Endothelial cell of umbilical vein (primary cell): ENCODE results near the gene S100A16. TPM values are rescaled to one million over a fixed set of nuclear protein-coding genes. Genes with fewer than 3 reads are reported as not detected.

Source experiments
- BruUV-seq: library from RNA; stranded (reverse); fragments of 400-500 nt; replicated peaks from 2 replicates; lab custom pipeline; 2021; lab: Mats Ljungman, UMichigan
- CTCF ChIA-PET: fragments of 300-600, 350-600 bp; sonication (Branson Sonifier 250); formaldehyde crosslinking; loops from one replicate; lab custom pipeline; 2021; ENCODE audit warnings: antibody characterized with exemption, inconsistent platforms; lab: Charles Lee
- POLR2A ChIA-PET: fragments of 300-600, 350-600 bp; sonication (Branson Sonifier 250); formaldehyde crosslinking; loops from one replicate; lab custom pipeline; 2021; ENCODE audit warnings: antibody characterized with exemption, inconsistent platforms; lab: Charles Lee
- DNase-seq: peaks from one replicate; pipeline ENCODE4 v3.0.0-alpha.2; 2011; ENCODE audit warnings: low read depth, low spot score
- FAIRE-seq: peaks from 2 replicates; lab custom pipeline; 2011; peaks lifted over from hg19 to GRCh38; lab: Jason Lieb, UNC
- H2AFZ ChIP-seq: 2 replicates; pipeline ENCODE4 v1.6.0; 2012; ENCODE audit warnings: low read depth, low read length, control low read depth, inconsistent platforms
- H3K27ac ChIP-seq: 2 replicates; pipeline ENCODE4 v1.5.1; 2011; ENCODE audit warnings: low read depth, mild to moderate bottlenecking, control low read depth, low read length, moderate library complexity; ENCODE audit not compliant: insufficient read depth
- H3K27me3 ChIP-seq, 2 experiments: 2 replicates each; pipeline versions ENCODE4 v1.6.0 to v1.6.1; 2011; ENCODE audit warnings: low read length in 2 of 2, mixed read lengths in 1 of 2; ENCODE audit not compliant: control insufficient read depth in 2 of 2, insufficient read depth in 2 of 2
- H3K36me3 ChIP-seq, 2 experiments: 2 replicates in 1 of 2; 3 replicates in 1 of 2; pipeline ENCODE4 v1.5.1; 2011; ENCODE audit warnings: low read length in 2 of 2, mild to moderate bottlenecking in 1 of 2, moderate library complexity in 1 of 2; ENCODE audit not compliant: control insufficient read depth in 2 of 2, insufficient read depth in 2 of 2; ENCODE audit errors: extremely low read depth in 1 of 2
- H3K4me1 ChIP-seq: 3 replicates; pipeline ENCODE4 v1.5.1; 2011; ENCODE audit warnings: mild to moderate bottlenecking, low read length; ENCODE audit not compliant: control insufficient read depth, insufficient read depth; ENCODE audit errors: extremely low read depth
- H3K4me2 ChIP-seq: 2 replicates; pipeline ENCODE4 v1.6.1; 2011; ENCODE audit warnings: low read length, control low read depth, mixed read lengths; ENCODE audit not compliant: insufficient read depth
- H3K4me3 ChIP-seq, 3 experiments: fragments of 200-600 bp in 1 of 3; sonication (generic), shearing (Covaris generic) in 1 of 3; replicated peaks in 1 of 3; 2 replicates each; pipeline ENCODE4 v1.5.1; 2011 to 2016; ENCODE audit warnings: control low read depth in 3 of 3, low read length in 3 of 3, mild to moderate bottlenecking in 2 of 3, inconsistent platforms in 1 of 3, low read depth in 1 of 3, moderate library complexity in 1 of 3; ENCODE audit not compliant: insufficient read depth in 1 of 3
- H3K79me2 ChIP-seq: 2 replicates; pipeline ENCODE4 v1.6.0; 2012; ENCODE audit warnings: low read length, inconsistent platforms; ENCODE audit not compliant: control insufficient read depth, insufficient read depth
- H3K9ac ChIP-seq: replicated peaks from 2 replicates; pipeline ENCODE3; 2011; ENCODE audit warnings: low read length, control low read depth; ENCODE audit not compliant: insufficient read depth; ENCODE audit errors: extremely low read depth
- H3K9me1 ChIP-seq: replicated peaks from 3 replicates; pipeline ENCODE4 v1.6.0; 2011; ENCODE audit warnings: mild to moderate bottlenecking, low read length; ENCODE audit not compliant: control insufficient read depth, insufficient read depth; ENCODE audit errors: extremely low read depth
- H3K9me3 ChIP-seq: replicated peaks from 2 replicates; pipeline ENCODE4 v1.5.1; 2012; ENCODE audit warnings: low read length, inconsistent platforms; ENCODE audit not compliant: control insufficient read depth, insufficient read depth
- H4K20me1 ChIP-seq: replicated peaks from 2 replicates; pipeline ENCODE3; 2011; ENCODE audit warnings: mild to moderate bottlenecking, low read length; ENCODE audit not compliant: control insufficient read depth, insufficient read depth; ENCODE audit errors: extremely low read depth
- CTCF ChIP-seq, 2 donors: IDR thresholded peaks; 1 replicate in 1 of 2; 2 replicates in 1 of 2; pipeline ENCODE4 v1.5.1; 2011; ENCODE audit warnings: low read length in 2 of 2, mild to moderate bottlenecking in 2 of 2, moderate library complexity in 2 of 2, control low read depth in 1 of 2, inconsistent platforms in 1 of 2, low read depth in 1 of 2; ENCODE audit not compliant: insufficient read depth in 1 of 2; ENCODE audit errors: extremely low read depth in 1 of 2
- EZH2 ChIP-seq: IDR thresholded peaks from 2 replicates; pipeline ENCODE4 v1.6.1; 2012; ENCODE audit warnings: borderline replicate concordance, low read depth, mild to moderate bottlenecking, moderate library complexity, low read length, inconsistent platforms; ENCODE audit not compliant: severe bottlenecking
- FOS ChIP-seq: IDR thresholded peaks from 2 replicates; pipeline ENCODE4 v1.6.1; 2011; ENCODE audit warnings: mild to moderate bottlenecking, low read length, moderate library complexity, borderline replicate concordance; ENCODE audit not compliant: insufficient read depth
- GATA2 ChIP-seq: IDR thresholded peaks from 2 replicates; pipeline ENCODE4 v1.7.0; 2011; ENCODE audit warnings: low read depth, mild to moderate bottlenecking, moderate library complexity, mixed read lengths, low read length; ENCODE audit not compliant: insufficient read length, insufficient read depth
- JUN ChIP-seq: IDR thresholded peaks from 2 replicates; pipeline ENCODE4 v1.6.1; 2011; ENCODE audit warnings: borderline replicate concordance, low read depth; ENCODE audit not compliant: insufficient read length, insufficient read depth
- MAX ChIP-seq: IDR thresholded peaks from 2 replicates; pipeline ENCODE4 v1.6.1; 2011; ENCODE audit not compliant: insufficient read depth, insufficient read length
- MYC ChIP-seq: IDR thresholded peaks from one replicate; pipeline ENCODE4 v1.6.1; 2011; ENCODE audit warnings: mild to moderate bottlenecking, low read depth, low read length
- POLR2A ChIP-seq: IDR thresholded peaks from 2 replicates; pipeline ENCODE4 v1.6.1; 2012; ENCODE audit warnings: low read depth, mild to moderate bottlenecking, control low read depth, low read length
- POLR2AphosphoS5 ChIP-seq: IDR thresholded peaks from 2 replicates; pipeline ENCODE4 v1.6.1; 2012; ENCODE audit warnings: low read depth, mild to moderate bottlenecking, control low read depth, low read length, moderate library complexity; ENCODE audit not compliant: insufficient read depth
- dilution Hi-C: fragments of 300-500 bp; cut with MboI; formaldehyde crosslinking; loops from one replicate; pipeline ENCODE4 v1.15.0; 2019; ENCODE audit warnings: low sequenced_read_pairs; ENCODE audit not compliant: extremely low pct_ligation_motif_present
- intact Hi-C: fragments of 100-400 bp; cut with micrococcal nuclease; formaldehyde crosslinking; loops from one replicate; pipeline ENCODE4 v1.10.0; 2022
- polyA plus RNA-seq, 4 experiments: library from polyadenylated mRNA; depleted of rRNA in 3 of 4; stranded (reverse) in 3 of 4; unstranded in 1 of 4; fragments of >200 nt; gene quantifications; 2 replicates each; pipeline versions ENCODE4 v1.2.1 to v1.2.3, GENCODE V29; 2011 to 2012; ENCODE audit warnings: missing spikeins in 1 of 4
- total RNA-seq: library from RNA; stranded (reverse); gene quantifications from 2 replicates; pipeline ENCODE4 v1.2.3, GENCODE V29; 2021

S100A16 gene
- total and polyA plus RNA-seq, 2 donors (not counting 3 experiments of a cell fraction or from before 2014, with no cell fraction given) = 701 to 1,770 TPM

DNA sequence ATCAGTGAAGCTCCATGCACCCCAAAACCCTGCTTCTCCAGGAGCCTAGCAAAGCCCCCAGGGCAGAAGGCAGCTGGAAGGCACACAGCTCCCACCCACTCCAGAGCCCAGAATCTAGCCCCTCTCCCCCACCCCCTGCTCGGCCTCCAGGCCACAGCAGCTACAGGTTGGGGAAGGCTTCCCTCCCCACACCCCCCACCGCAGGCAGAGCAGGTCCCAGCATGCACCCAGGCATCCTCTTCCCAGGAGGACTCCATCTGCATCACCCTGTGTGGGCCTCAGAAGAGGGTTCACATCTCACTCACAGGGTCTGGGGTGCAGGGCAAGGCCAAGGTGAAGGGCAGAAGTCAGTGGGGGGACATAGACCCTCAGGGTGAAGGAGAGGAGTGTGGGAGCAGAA lies 2.5 kb upstream of the S100A16 start:
- Histone ChIP-seq H3K4me2 (no peak overlapping the region), H3K4me1 (peaks cover 7% of the 10 kb centered on the region), H3K27me3 (no peaks in the 10 kb centered on the region), H3K79me2 (peaks cover 22% of the 10 kb centered on the region), H3K27ac (no peak overlapping the region), H4K20me1 (no peaks in the 10 kb centered on the region), H3K36me3 (peaks cover 0 to 6% of the 10 kb centered on the region in 2 experiments), H2AFZ (no peak overlapping the region), H3K9me3 (no peaks in the 10 kb centered on the region), H3K9ac (no peak overlapping the region), H3K4me3 (no peak overlapping the region), H3K9me1 (no peaks in the 10 kb centered on the region)
- dilution Hi-C loops (no loop called here), intact Hi-C loops (no loop called here)
- FAIRE-seq (no peak), DNase-seq (no peak)
- no peak for TF ChIP-seq GATA2
- TF ChIP-seq CTCF (IDR thresholded peaks at IDR 0.05; ENCODE audit: extremely low read depth in 1 of 2, insufficient read depth in 1 of 2, low read depth in 1 of 2, low read length in 2 of 2) = no peak
- TF ChIP-seq POLR2A = no peak
- TF ChIP-seq MAX = no peak
- no peak for TF ChIP-seq POLR2AphosphoS5
- TF ChIP-seq JUN = no peak
- TF ChIP-seq FOS = no peak
- no peak for TF ChIP-seq MYC
- TF ChIP-seq EZH2 = no peak
- POLR2A ChIA-PET = interaction anchor here (0.6 to 4.9 kb wide), 3 partner anchors 10 to 19 kb away, joined by 3 to 27 read pairs (median 12); partner anchors contain the start of genes CHTOP and S100A13
- CTCF ChIA-PET = interaction anchor here (1.0 to 6.0 kb wide), 8 partner anchors 11 to 105 kb away, joined by 3 to 121 read pairs (median 8); partner anchors contain the start of genes S100A1 and S100A13
- no TSS peak for BruUV-seq
